DMS79 (cell line): ENCODE data around the gene PCSK6.

Source experiments
- DNase-seq: peaks from one replicate; lab custom pipeline; 2025; lab: John Stamatoyannopoulos, UW

PCSK6 gene

DNA sequence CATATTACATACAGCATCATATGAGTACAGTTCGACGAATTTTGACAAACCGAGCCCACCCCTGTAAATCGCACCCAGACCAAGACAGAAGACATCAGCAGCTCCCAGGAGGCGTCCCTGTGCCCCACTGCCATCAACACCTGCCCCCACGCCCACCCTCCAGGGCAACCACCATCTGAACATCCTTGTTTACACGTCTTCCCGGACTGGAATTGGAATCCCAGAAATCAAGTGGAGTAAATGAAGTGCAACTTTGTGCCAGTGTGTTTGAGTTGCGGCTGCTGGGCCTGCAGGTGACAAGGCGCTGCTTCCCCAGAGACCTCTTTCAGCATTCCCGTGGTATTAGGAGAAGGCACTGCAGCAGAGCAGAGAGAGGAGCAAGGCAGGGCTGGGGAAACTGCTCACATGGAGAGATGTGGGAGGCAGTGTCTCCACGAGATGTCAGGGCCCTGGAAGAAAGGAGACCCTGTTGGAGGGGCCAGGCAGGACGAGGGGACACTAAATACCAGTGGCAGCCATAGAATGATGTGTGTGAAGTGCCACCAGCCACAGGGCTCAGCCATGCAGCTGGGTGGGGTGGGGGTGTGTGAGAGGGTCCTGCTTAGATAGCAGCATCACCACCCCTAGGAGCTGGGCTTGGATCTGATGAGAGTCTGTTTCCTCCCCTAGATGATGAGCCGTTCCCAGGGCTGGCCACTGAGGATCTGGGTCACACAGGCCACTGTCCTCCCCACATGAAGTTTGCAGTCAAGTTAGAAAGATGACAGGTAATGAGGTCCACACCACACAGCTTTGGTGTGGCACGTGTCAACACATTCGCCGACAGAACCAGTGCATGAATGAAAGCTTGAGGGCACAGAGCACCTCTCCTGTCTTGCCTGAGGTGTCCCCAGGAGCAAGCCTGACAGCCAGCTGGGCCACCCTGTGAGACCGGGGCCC is 33.4 kb upstream of the PCSK6 start:
- no peak for DNase-seq

DNA sequence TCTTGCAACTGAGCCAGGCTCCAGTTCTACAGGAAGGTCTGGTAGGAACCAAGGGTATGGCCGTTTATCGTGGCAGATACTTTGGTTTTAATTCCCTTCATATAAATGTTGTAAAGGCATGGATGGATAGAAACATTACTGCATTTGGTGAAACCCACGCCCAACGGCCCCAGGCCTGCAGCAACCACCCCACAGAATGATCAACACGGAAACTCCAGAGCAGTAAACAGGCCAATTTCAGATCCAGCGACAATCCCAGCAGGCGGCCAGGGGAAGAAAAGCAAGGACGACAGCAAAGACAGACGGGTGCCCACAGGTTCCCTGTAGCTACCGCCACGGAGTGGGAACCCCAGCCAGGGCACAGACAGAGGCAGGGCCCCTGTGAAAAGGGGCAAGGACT is 32.6 kb upstream of the PCSK6 start:
- no peak for DNase-seq

DNA sequence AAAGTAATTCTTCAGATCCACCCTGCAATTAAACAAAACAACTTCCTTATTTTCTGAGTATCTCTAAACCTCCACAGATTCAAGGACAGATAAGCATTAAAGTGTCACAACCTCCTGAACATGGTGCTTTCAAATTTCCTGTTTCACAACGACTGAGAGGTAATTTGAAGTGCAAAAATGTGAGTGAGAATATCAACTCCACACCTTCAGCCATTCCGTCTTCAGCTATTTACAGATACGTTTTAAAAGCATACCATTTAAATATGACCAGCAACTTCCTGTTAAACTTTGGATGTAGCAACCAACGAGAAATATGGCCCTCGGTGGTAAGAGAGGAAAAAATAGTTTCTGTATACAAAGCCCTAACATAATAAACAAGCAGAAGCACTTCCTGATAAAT is 32.1 kb upstream of the PCSK6 start:
- DNase-seq = no peak

DNA sequence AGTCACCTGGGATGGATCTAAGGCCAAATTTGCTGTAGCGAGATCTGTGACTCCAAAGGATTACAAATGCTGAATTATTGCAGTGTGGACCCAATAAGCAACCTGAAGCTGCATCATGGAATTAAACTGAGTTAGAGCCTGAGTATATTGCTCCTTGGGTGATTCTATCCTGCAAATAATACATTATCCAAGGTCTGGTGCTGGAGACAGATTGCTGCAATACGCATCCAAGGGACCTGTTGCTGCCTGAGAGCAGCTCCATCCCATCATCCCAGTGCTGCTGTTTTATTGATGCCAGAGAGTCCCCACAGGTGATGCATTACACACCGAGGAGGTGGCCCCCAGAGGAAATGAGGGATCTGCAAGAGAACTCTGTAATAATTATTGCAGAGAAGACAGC is 31.6 kb upstream of the PCSK6 start:
- DNase-seq = no peak

DNA sequence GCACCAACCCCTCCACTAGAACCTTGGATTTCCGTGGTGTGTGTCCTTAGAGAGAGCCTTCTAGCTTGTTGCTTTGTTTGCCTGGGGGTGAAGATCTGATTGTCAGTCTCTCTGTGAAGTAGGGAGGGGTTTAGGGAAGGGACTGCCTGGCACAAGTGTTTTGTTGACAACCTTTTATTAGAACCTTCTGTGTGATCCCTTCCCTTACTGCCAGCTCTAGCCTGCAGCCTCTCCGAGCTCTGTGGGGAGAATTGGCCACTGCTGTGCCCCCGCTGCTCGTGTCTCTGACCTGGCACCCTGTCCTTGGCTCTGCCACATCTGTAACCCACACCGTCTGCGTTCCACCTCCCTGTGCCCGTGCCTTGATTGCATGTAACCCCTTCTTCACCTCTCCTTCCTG is 30.9 kb upstream of the PCSK6 start:
- no peak for DNase-seq

DNA sequence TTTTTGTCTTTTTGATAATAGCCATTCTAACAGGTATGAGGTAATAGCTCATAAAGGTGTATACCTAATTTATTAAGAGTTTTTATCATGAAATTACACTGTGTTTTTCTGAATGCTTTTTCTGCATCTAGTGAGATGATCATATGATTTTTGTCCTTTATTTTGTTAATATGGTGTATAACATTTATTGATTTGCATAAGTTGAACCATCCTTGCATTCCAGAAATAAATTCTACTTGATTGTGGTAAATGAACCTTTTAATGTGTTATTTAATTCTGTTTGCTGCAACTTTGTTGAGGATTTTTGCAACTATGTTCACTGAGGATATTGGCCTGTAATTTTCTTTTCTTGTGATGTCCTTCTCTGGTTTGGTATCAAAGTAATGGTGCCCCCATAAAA is 28.0 kb upstream of the PCSK6 start:
- DNase-seq = no peak

DNA sequence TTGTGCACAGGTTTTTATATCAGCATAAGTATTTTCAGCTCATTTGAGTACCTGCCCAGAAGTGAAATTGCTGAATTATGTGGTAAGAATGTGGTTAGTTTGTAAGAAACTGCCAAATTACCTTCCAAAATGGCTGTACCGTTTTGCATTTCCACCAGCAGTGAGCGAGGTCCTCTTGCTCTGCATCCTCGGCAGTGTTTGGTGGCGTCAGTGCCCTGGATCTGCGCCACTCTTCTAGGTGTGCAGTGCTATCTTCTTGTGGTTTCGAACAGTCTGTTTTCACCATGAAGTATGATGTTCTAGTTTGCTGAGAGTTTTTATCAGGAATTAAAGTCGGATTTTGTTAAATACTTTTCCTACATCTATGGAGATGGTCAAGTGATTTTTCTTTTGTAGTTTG is 24.8 kb upstream of the PCSK6 start:
- no peak for DNase-seq

DNA sequence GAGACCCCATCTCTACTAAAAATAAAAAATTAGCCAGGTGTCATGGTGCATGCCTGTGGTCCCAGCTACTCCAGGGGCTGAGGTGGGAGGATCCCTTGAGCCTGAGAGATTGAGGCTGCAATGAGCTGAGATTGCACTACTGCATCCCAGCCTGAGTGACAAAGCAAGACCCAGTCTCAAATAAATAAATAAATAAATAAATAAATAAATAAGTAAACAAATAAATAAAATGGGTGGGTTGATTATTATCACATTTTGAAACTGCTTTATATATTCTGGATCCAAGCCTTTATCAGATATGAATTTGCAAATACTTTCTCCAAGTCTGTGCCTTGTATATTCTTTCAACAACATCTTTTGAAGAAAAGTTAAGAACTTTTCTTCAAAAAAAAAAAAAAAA is 22.2 kb upstream of the PCSK6 start:
- DNase-seq = no peak

DNA sequence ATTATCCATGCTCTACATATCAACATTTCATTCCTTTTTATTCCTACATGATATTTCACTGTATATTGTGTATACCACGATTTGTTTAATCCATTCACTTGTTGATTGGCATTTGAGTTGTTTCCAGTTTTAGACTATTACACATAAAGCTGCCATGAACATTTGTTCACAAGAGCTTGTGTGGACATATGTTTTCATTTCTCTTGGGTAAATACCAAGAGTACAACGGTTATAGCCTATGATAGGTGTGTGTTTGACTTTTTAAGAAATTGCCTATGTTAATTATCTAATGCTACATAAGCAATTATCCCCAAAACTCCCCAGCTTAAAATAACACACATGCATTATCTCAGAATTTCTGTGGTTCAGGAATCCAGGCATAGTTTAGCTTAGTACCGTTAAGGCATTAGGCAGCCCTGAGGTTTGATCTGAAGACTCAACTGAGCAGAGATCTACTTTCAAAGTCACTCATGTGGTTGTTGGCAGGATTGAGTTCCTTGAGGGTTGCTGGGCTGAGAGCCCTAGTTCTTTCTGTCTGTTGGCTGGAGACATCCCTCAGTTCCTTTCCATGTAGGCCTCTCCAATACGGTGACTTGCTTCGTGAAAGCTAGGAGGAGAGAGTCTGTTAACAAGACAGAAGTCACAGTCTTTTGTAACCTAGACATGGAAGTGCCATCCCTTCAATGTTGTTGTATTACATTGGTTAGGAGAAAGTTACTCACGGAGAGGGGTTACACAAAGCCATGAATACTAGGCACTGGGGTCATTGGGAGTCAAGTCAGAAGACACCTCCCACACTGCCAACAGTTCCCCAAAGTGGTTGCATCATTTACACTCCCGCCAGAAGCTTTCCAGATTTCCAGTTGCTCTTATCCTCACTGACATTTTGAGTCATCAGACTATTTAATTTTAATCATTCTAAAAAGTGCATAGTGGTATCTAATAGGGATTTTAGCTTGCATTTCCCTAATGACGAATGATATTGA is 21.0 kb upstream of the PCSK6 start:
- DNase-seq = no peak

DNA sequence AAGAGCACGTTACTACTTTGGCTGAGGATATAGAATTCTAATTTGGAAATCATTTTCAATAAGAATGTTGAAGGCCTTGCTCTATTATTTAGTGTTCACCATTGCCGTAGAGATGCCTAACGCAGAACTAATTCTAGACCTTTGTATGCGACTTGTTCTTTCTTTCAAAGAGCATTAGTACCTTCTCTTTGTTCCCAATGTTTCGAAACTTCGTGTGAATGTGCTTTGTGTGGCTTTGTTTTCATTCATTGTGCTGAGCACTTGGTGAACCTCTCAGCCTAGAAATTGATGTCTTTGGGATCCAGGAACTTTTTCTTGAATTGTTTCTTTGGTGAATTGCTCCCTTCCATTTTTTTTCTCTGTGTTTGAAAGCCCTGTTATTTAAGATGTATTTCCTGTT is 19.8 kb upstream of the PCSK6 start:
- DNase-seq = no peak

DNA sequence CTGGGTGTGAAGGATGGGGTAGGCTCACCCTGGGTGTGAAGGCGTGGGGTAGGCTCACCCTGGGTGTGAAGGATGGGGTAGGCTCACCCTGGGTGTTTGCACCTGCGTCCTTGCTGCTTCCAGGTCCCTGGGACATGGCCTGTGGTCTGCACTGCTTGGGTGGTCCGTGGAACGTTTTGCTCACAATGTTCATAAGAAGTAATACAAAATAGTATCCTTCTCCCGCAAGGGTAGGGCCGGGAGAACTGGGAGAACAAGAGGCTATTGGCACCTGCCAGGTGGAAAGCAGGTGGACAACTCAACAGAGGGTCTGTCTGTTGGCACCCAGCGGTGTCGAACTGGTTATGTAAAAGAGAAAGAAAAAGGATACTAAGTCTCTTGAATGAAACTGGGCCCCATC is 17.0 kb upstream of the PCSK6 start:
- no peak for DNase-seq

DNA sequence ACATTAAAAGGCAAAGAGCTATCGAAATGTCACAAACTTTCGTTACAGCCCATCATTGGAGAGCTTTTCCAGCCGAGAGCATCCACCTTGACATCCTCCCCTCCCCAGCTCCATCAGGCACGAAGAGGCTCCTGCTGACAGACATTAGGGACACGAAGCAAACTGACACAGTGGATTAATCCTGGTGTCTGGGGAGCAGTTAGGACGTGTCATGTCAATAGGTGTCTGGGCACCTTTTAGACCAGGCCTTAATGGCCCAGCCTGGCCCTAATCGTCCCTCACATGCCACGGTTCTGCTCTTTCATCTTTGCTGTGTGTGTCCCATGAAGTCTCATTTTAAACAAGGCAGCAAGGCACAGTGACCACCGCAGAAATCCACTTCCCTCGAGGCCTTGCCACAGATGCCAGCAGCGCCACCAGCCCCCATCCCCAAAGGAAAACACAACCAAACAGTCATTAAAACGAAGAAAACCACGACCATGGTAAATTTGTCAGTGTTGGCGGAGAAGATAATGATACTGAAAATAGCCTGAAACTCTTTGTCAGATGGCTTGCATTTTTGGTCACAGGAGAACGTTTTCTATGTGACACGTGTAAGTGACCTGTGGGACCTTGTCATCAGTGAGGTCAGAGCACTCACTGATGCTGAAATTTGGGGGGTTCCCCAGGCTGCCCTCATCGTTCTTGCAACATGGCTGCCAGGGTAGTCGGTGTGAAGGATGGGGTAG is 16.3 kb upstream of the PCSK6 start:
- DNase-seq = no peak

DNA sequence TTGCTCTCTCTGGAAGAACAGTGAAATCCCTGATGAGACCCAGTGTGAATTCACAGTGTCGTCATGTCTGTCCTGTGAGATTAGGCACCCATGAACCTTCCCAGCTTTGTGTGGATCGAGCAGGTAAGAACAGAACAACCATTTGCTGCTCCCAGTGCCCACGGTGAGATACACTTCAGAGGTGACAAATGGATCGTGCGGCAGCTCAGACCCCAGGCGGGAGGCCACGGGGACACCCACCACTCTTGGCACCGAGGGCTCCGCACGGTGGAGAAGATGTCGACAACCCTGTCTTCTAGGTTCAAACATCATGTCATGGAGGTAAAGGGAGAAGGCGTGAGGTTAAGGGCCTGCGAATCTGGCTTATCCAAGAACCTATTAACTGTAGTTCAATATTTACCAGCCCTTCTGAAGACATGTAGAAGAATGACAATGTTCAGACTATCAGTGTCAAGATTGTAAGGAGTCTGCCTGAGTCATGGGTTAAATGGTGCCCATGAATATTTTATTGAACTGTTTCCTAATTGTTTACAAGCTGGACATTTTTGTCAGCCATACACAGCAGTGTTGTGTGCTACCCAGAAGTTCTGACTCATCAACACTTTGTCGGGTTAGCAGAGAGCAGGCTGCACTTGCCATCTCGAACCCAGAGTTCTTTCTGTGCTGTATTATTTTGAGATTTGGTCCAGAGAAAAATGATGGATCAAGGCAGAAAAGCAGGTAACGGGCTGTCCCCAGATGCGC is 15.5 kb upstream of the PCSK6 start:
- no peak for DNase-seq

DNA sequence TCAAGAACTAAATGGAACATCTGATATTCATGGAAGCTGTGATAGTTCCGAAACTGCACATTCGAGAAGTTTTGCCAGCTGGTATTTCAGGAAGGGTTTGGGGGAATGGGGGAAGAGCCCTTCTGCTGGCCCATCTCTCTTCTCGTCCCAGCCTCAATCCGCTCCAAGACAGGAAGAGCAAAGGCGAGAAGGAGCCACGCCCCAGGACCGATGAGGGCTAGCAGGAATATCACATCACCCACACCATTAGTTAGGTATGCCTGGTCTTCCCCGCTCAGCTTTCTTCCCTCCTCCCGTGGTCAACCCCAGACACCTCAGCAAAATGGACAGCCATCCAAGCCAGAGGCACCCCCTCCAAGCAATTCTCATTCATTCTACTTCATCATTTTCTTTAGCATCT is 14.9 kb upstream of the PCSK6 start:
- DNase-seq = no peak

DNA sequence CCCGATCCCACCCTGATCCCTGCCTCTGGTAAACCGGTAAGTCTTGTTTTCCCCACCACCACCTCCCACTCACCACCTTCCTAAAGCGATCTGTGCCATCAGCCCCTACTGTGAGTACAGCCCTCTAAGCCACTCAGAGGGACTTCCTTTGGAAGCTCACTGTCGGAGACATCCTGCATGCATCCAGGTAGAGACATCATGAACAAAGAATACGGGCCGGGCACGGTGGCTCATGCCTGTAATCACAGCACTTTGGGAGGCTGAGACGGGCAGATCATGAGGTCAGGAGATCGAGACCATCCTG is 13.7 kb upstream of the PCSK6 start:
- no peak for DNase-seq

DNA sequence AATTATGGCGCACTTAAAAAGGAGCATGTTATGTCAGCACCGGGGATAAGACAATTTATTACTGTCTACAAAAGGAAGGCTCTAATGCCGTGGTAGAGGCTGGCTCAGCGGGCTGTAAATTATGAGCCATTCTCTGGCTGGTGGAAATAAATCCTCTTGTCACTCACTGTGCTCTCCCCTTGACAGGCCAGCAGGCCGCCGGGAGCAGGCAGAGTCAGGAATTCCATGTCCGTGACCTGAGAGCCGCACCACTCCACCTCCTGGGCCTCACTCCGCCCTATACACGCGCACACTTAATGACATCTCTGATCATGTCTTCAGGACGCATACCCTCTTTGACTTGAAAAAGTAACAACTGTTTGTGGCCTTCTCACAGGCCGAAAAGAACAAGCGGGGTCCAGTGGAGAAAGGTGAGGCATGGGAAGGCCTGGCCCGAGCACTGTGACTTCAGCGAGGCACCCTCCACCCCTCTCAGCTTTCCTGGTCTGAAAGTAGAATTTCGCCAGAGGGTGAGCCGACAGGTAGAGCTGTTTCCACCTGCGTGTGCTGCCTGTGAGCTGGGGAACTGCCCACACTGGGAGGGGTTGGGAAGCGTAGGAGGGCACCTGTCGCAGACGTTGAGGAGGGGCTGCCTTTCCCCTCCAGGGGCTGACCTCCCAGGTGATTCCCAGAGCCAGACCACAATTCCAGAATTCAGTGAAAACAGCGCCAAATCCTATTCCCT is 13.2 kb upstream of the PCSK6 start:
- DNase-seq = no peak

DNA sequence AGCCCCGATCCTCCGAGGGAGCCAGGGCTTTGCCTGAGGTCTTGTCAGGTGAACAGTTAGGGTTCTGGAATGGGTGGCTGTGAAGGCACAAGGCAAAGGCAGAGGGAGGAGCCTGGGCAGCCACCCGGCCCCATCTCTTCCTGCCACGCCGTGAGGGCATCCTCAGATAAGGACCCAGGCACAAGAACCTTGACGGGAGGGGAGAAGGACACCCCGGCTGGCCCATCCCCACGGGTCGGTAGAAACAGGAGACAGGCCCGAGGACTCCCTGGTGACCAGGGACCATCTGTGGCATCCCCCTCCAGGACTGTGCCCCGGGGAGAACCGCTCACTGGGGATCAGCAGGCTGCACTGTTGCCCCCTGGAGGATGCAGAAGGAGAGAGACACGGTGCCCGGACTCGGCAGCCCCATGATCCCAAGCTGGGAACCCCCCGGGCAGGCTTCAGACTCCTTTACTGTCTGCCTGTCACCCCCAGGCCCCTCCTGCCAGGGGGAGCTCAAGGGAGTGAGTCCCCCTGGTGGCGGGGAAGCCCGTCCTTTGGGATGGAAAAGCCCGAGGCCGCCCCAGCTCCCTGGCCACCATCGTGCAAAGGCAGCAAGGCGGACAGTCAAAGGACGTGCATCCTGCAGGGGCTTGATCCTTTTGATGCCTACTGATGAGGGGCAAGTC is 12.3 kb upstream of the PCSK6 start:
- no peak for DNase-seq

DNA sequence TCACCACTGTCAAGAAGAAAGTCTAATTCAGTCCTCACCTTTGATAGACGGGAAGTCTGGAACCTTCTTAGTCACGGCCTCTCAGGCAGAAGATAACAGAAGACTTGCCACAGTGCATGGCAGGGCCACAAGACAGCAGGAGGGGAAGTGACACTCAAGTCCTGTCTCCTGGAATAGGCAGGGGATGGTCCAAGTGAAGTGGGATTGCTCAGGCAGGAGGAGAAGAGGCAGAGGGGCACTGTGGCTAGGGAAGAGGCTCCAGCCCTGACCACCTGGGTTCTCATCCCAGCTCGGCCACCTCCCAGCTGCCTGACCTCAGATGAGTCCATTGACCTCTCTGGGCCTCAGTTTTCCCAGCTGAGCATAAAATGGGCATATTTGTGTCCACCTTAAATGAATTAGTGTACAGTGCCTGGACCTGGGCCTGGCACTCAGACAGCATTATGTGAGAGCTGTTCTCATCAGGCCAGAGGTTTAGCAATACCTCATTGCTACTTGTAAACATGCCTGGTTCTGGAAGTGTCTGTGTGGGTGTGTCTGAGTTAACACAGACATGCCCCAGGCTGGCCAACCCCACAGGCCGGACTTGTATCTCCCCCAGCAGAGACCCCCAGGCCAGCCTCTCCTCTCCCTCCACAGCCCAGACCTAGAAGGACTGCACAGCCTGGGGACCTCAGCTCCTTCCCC is 11.5 kb upstream of the PCSK6 start:
- no peak for DNase-seq

DNA sequence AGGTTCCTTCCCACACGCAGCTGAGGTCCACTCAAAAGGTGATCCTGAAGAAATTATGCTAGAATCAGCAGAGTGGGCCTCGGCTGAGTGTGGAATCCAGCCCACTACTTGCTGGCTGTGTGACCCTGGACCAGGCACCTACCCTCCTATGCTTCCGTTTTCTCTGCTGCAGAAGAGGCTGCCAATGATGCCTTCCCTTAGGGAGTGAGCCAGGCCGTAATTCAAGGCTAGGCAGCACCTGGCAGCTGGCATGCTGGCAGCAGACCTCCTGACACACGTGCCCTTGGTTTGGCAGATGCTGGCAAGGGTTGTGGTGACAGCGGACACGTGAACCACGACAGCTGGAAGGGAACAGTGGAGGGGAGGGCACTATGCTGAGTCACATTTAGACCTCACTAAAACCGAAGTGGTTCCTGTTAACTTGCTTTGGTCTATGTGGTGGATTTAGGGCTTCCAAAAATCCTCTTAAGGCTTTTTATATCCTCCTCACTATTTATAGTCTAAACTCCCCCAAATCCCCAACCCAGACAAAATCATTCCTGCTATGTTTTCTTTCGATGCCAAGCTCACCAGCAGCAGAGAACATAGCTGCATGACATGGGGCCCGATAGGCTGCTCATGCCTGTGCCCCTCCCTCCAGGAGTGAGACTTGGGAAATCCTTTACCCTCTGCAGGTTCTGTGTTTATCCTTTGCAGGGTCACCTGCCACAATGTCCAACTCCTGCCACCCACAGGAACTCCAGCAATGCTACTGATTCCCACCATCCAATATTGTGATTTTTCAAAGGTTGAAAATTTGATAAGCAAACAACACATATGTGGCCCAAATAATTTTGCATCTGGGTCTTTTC is 10.6 kb upstream of the PCSK6 start:
- peak; percentile 63 for DNase-seq
